GM12878 (cell line): ENCODE results near the gene DYNC1H1. TPM values are rescaled to one million over a fixed set of nuclear protein-coding genes. Genes with fewer than 3 reads are reported as not detected.
A peak's percentile ranks its signal among the peaks of the same experiment; 100 is the strongest.

ENCODE experiments used
- ATAC-seq: fragments of 200-7000 bp; cut with Tn5 transposase; 3 replicates; pipeline ENCODE4 v1.9.1; 2020; ENCODE audit warnings: mild to moderate bottlenecking, moderate library complexity
- BruUV-seq: library from RNA; stranded (reverse); fragments of 400-500 nt; replicated peaks from 2 replicates; lab custom pipeline; 2021; lab: Mats Ljungman, UMichigan
- CTCF ChIA-PET: fragments of 300-600 bp; sonication (Branson Sonifier 250); formaldehyde crosslinking; extraction: SDS; loops from one replicate; lab custom pipeline; 2021; ENCODE audit warnings: inconsistent platforms; lab: Yijun Ruan, JAX
- POLR2A ChIA-PET: fragments of 350-600 bp; formaldehyde crosslinking; extraction: SDS; loops from one replicate; lab custom pipeline; 2021; ENCODE audit warnings: inconsistent platforms; lab: Charles Lee
- RAD21 ChIA-PET: fragments of 300-600 bp; sonication (Branson Sonifier 250); formaldehyde crosslinking; loops from one replicate; lab custom pipeline; 2023; ENCODE audit warnings: antibody characterized with exemption; ENCODE audit not compliant: unreplicated experiment; lab: Charles Lee
- SMC1A ChIA-PET: fragments of 300-600 bp; sonication (Branson Sonifier 250); formaldehyde crosslinking; loops from one replicate; lab custom pipeline; 2023; ENCODE audit not compliant: unreplicated experiment, uncharacterized antibody; lab: Charles Lee
- DNase-seq: peaks from one replicate; pipeline ENCODE4 v3.0.0-alpha.2; 2011; ENCODE audit warnings: low read depth, low spot score
- FAIRE-seq: peaks from 3 replicates; lab custom pipeline; 2011; peaks lifted over from hg19 to GRCh38; lab: Jason Lieb, UNC
- H2AFZ ChIP-seq: 2 replicates; pipeline ENCODE4 v1.6.0; 2011; ENCODE audit warnings: low read depth, low read length, control low read depth; ENCODE audit not compliant: control insufficient read depth
- H3K27ac ChIP-seq: 2 replicates; pipeline ENCODE4 v1.5.1; 2011; ENCODE audit warnings: control low read depth; ENCODE audit not compliant: control insufficient read depth, insufficient read depth
- H3K27me3 ChIP-seq, 2 experiments: replicated peaks in 1 of 2; 2 replicates each; pipeline versions ENCODE4 v1.6.0 to v1.6.1; 2011; ENCODE audit warnings: low read length in 1 of 2; ENCODE audit not compliant: control insufficient read depth in 2 of 2, insufficient read depth in 2 of 2
- H3K36me3 ChIP-seq, 2 experiments: 2 replicates each; pipeline ENCODE4 v1.5.1; 2011; ENCODE audit warnings: low read length in 1 of 2; ENCODE audit not compliant: control insufficient read depth in 2 of 2, insufficient read depth in 2 of 2
- H3K4me1 ChIP-seq: 2 replicates; pipeline ENCODE4 v1.6.1; 2011; ENCODE audit warnings: mild to moderate bottlenecking, low read length, moderate library complexity, mixed read lengths; ENCODE audit not compliant: control insufficient read depth, insufficient read depth
- H3K4me2 ChIP-seq: 2 replicates; pipeline ENCODE4 v1.6.0; 2011; ENCODE audit warnings: control low read depth; ENCODE audit not compliant: control insufficient read depth, insufficient read depth
- H3K4me3 ChIP-seq: fragments of 200-600 bp; sonication (generic); 2 replicates; pipeline ENCODE4 v1.5.1; 2016
- H3K79me2 ChIP-seq: 2 replicates; pipeline ENCODE4 v1.6.0; 2011; ENCODE audit warnings: low read length; ENCODE audit not compliant: control insufficient read depth, insufficient read depth
- H3K9ac ChIP-seq: 2 replicates; pipeline ENCODE4 v1.8.0; 2011; ENCODE audit warnings: low read length, control low read depth, mixed read lengths; ENCODE audit not compliant: control insufficient read depth, insufficient read depth
- H3K9me3 ChIP-seq: replicated peaks from 3 replicates; pipeline ENCODE4 v1.5.1; 2011; ENCODE audit warnings: mild to moderate bottlenecking, low read length; ENCODE audit not compliant: control insufficient read depth, insufficient read depth
- H4K20me1 ChIP-seq: 2 replicates; pipeline ENCODE4 v1.6.0; 2011; ENCODE audit not compliant: control insufficient read depth, insufficient read depth
- ATF3 ChIP-seq: IDR thresholded peaks from 2 replicates; pipeline ENCODE4 v1.6.1; 2011; ENCODE audit warnings: low read depth, mild to moderate bottlenecking, low read length, moderate library complexity, borderline replicate concordance; ENCODE audit errors: extremely low read depth
- E2F8 ChIP-seq: fragments of 450-650 bp; IDR thresholded peaks from 2 replicates; pipeline ENCODE4 v1.6.1; 2018; ENCODE audit warnings: mild to moderate bottlenecking, low read depth, moderate library complexity; ENCODE audit not compliant: partially characterized antibody
- EGR1 ChIP-seq, 2 experiments: IDR thresholded peaks; 1 replicate in 1 of 2; 2 replicates in 1 of 2; pipeline ENCODE4 v1.6.1; 2011 to 2012; ENCODE audit warnings: low read depth in 2 of 2, low read length in 2 of 2, borderline replicate concordance in 1 of 2, mild to moderate bottlenecking in 1 of 2, moderate library complexity in 1 of 2
- IKZF1 ChIP-seq: fragments of 450-650 bp; conservative IDR thresholded peaks from 2 replicates; pipeline ENCODE4 v1.6.1; 2017; ENCODE audit warnings: antibody characterized with exemption, mild to moderate bottlenecking
- KDM1A ChIP-seq: fragments of 200-600 bp; sonication (generic); IDR thresholded peaks from 2 replicates; pipeline ENCODE4 v1.6.1; 2016; ENCODE audit warnings: borderline replicate concordance
- NBN ChIP-seq: fragments of 450-650 bp; IDR thresholded peaks from 2 replicates; pipeline ENCODE4 v1.6.1; 2016
- POLR2A ChIP-seq: IDR thresholded peaks from 2 replicates; pipeline ENCODE4 v1.6.1; 2011; ENCODE audit warnings: low read depth, mild to moderate bottlenecking, low read length
- POLR2AphosphoS5 ChIP-seq: IDR thresholded peaks from 2 replicates; pipeline ENCODE4 v1.6.1; 2011; ENCODE audit warnings: mild to moderate bottlenecking, low read length, inconsistent platforms
- RFX5 ChIP-seq: IDR thresholded peaks from 2 replicates; pipeline ENCODE4 v1.6.1; 2011; ENCODE audit warnings: low read depth, low read length, improper control_type of control experiment
- SKIL ChIP-seq: fragments of 450-650 bp; IDR thresholded peaks from 2 replicates; pipeline ENCODE4 v1.6.1; 2017; ENCODE audit warnings: mild to moderate bottlenecking, low read depth, inconsistent platforms; ENCODE audit not compliant: poor library complexity, severe bottlenecking
- SMAD1 ChIP-seq: fragments of 450-650 bp; IDR thresholded peaks from 2 replicates; pipeline ENCODE4 v1.6.1; 2018; ENCODE audit warnings: mild to moderate bottlenecking, low read depth; ENCODE audit not compliant: partially characterized antibody
- SMAD5 ChIP-seq: IDR thresholded peaks from 2 replicates; pipeline ENCODE4 v1.6.1; 2016; ENCODE audit warnings: antibody characterized with exemption, low read depth
- TCF7 ChIP-seq: IDR thresholded peaks from 2 replicates; pipeline ENCODE4 v1.6.1; 2014; ENCODE audit warnings: antibody characterized with exemption, borderline replicate concordance
- YBX1 ChIP-seq: fragments of 450-650 bp; IDR thresholded peaks from 2 replicates; pipeline ENCODE4 v1.6.1; 2016; ENCODE audit warnings: antibody characterized with exemption
- WGBS: methylation state at CpG from one replicate; pipeline ENCODE4 v1.1.6; 2016; ENCODE audit warnings: low lambda C conversion rate; ENCODE audit not compliant: insufficient replicate concordance, insufficient coverage; ENCODE audit errors: missing lambda C conversion rate; 5-methylcytosine and 5-hydroxymethylcytosine counted together
- in situ Hi-C: fragments of 300-500 bp; cut with MboI; formaldehyde crosslinking; loops from 9 replicates; pipeline ENCODE4 v1.14.3; 2018; ENCODE audit warnings: mixed read lengths
- intact Hi-C: fragments of 100-400 bp; cut with micrococcal nuclease; formaldehyde crosslinking; loops from one replicate; pipeline ENCODE4 v1.14.2; 2022; ENCODE audit not compliant: unreplicated experiment
- polyA plus RNA-seq, 11 experiments: library from polyadenylated mRNA; depleted of rRNA in 4 of 11; unstranded in 6 of 11; stranded (reverse) in 5 of 11; fragments of >200 nt; fragmentation: Nextera tagmentation in 4 of 11; fragmentation: Illumina TruSeq in 1 of 11; extraction: Ambion mirVana in 4 of 11; extraction: Trizol in 1 of 11; gene quantifications; 1 replicate in 1 of 11; 2 replicates in 10 of 11; pipeline versions ENCODE4 v1.2.1 to v1.2.3, GENCODE V29; 2011 to 2016; ENCODE audit warnings: inconsistent platforms in 2 of 11, missing spikeins in 2 of 11, low read depth in 1 of 11
- total RNA-seq, 4 experiments: library from RNA; depleted of rRNA in 3 of 4; stranded (reverse); fragments of >200 nt in 3 of 4; fragmentation: Illumina TruSeq in 1 of 4; extraction: Trizol in 1 of 4; gene quantifications; 2 replicates each; pipeline versions ENCODE4 v1.2.1 to v1.2.3, GENCODE V29; 2013 to 2021
- TF ChIP-seq, protein P1 (sequence below): fragments of 450-650 bp; IDR thresholded peaks from 2 replicates; pipeline ENCODE4 v1.6.1; 2017; ENCODE audit warnings: antibody characterized with exemption, mild to moderate bottlenecking, moderate library complexity

DYNC1H1 gene
- total and polyA plus RNA-seq, 10 of the 15 experiments (the other 5 are each of a cell fraction or from before 2014, with no cell fraction given), result 38.4 to 291 (median 111) TPM

GRCh38 chr14:102050625-102051024, 86.3 kb downstream of the DYNC1H1 start:
- H3K4me3 ChIP-seq, result no peak overlapping the region
- TF ChIP-seq, protein P1, sequence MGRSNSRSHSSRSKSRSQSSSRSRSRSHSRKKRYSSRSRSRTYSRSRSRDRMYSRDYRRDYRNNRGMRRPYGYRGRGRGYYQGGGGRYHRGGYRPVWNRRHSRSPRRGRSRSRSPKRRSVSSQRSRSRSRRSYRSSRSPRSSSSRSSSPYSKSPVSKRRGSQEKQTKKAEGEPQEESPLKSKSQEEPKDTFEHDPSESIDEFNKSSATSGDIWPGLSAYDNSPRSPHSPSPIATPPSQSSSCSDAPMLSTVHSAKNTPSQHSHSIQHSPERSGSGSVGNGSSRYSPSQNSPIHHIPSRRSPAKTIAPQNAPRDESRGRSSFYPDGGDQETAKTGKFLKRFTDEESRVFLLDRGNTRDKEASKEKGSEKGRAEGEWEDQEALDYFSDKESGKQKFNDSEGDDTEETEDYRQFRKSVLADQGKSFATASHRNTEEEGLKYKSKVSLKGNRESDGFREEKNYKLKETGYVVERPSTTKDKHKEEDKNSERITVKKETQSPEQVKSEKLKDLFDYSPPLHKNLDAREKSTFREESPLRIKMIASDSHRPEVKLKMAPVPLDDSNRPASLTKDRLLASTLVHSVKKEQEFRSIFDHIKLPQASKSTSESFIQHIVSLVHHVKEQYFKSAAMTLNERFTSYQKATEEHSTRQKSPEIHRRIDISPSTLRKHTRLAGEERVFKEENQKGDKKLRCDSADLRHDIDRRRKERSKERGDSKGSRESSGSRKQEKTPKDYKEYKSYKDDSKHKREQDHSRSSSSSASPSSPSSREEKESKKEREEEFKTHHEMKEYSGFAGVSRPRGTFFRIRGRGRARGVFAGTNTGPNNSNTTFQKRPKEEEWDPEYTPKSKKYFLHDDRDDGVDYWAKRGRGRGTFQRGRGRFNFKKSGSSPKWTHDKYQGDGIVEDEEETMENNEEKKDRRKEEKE, result no peak
- TF ChIP-seq POLR2AphosphoS5, result no peak
- TF ChIP-seq YBX1, result no peak
- TF ChIP-seq SMAD1, result no peak
- no peak for TF ChIP-seq SKIL
- no peak for TF ChIP-seq NBN
- TF ChIP-seq TCF7, result no peak
- TF ChIP-seq KDM1A, result no peak
- TF ChIP-seq E2F8, result no peak
- TF ChIP-seq SMAD5, result no peak
- TF ChIP-seq POLR2A, result no peak
- TF ChIP-seq EGR1 (IDR thresholded peaks at IDR 0.05; ENCODE audit: borderline replicate concordance in 1 of 2, low read depth in 2 of 2, low read length in 2 of 2), result no peak
- no peak for TF ChIP-seq ATF3
- TF ChIP-seq IKZF1, result no peak
- TF ChIP-seq RFX5, result no peak
- no peaks in the 10 kb centered on the region for H3K4me1 ChIP-seq
- intact Hi-C loops, result loop anchor here (2.0 kb wide), 1 partner anchor 28 kb away; no protein-coding TSS in a partner anchor
- no peak overlapping the region for H2AFZ ChIP-seq
- ChIA-PET SMC1A (interaction anchor here (1.7 kb wide), 1 partner anchor 46 kb away, joined by 8 read pairs; no protein-coding TSS in a partner anchor), RAD21 (interaction anchor here (0.5 kb wide), 1 partner anchor 263 kb away, joined by 3 read pairs; no protein-coding TSS in a partner anchor), CTCF (no interaction called here), POLR2A (no interaction called here)
- H3K27me3 ChIP-seq, result no peaks in the 10 kb centered on the region
- no peak overlapping the region for H3K9ac ChIP-seq
- no peaks in the 10 kb centered on the region for H3K79me2 ChIP-seq
- in situ Hi-C loops, result no loop called here
- TSS peak; percentile 78 for BruUV-seq
- peaks cover 0 to 33% of the 10 kb centered on the region in 2 experiments; a peak in 2 of 4 replicates for H3K36me3 ChIP-seq
- H3K27ac ChIP-seq, result no peak overlapping the region
- no peaks in the 10 kb centered on the region for H3K9me3 ChIP-seq
- H3K4me2 ChIP-seq, result no peak overlapping the region
- FAIRE-seq, result no peak
- ATAC-seq, result no peak
- 97% methylated on average over 11 of the region's 11 CpGs for WGBS
- no peaks in the 10 kb centered on the region for H4K20me1 ChIP-seq
- no peak for DNase-seq
